Keratinocyte (primary cell): ENCODE results near the gene CAPZB. TPM values are rescaled to one million over a fixed set of nuclear protein-coding genes. Genes with fewer than 3 reads are reported as not detected.

Experiments
- DNase-seq: peaks from one replicate; pipeline ENCODE4 v3.0.0-alpha.2; 2011; ENCODE audit warnings: low read depth, missing footprints, low spot score
- FAIRE-seq: peaks from 2 replicates; lab custom pipeline; 2011; peaks lifted over from hg19 to GRCh38; lab: Jason Lieb, UNC
- H2AFZ ChIP-seq: 2 replicates; pipeline ENCODE4 v1.6.0; 2012; ENCODE audit warnings: low read length, control low read depth, inconsistent platforms; ENCODE audit not compliant: control insufficient read depth
- H3K27ac ChIP-seq: 2 replicates; pipeline ENCODE4 v1.5.1; 2011; ENCODE audit warnings: low read length; ENCODE audit not compliant: control insufficient read depth, insufficient read depth
- H3K27me3 ChIP-seq: 3 replicates; pipeline ENCODE4 v1.6.0; 2011; ENCODE audit warnings: low read length; ENCODE audit not compliant: control insufficient read depth, insufficient read depth; ENCODE audit errors: extremely low read depth
- H3K36me3 ChIP-seq, 2 experiments: 2 replicates in 1 of 2; 3 replicates in 1 of 2; pipeline ENCODE4 v1.5.1; 2011; ENCODE audit warnings: low read length in 2 of 2, mild to moderate bottlenecking in 1 of 2; ENCODE audit not compliant: control insufficient read depth in 2 of 2, insufficient read depth in 2 of 2; ENCODE audit errors: extremely low read depth in 1 of 2
- H3K4me1 ChIP-seq: 3 replicates; pipeline ENCODE4 v1.5.1; 2011; ENCODE audit warnings: low read length; ENCODE audit not compliant: control insufficient read depth, insufficient read depth; ENCODE audit errors: extremely low read depth
- H3K4me2 ChIP-seq: 3 replicates; pipeline ENCODE4 v1.6.0; 2011; ENCODE audit warnings: low read depth, low read length; ENCODE audit not compliant: control insufficient read depth, insufficient read depth; ENCODE audit errors: extremely low read depth
- H3K4me3 ChIP-seq, 3 experiments: fragments of 200-600 bp in 1 of 3; sonication (generic) in 1 of 3; 2 replicates in 2 of 3; 3 replicates in 1 of 3; pipeline ENCODE4 v1.5.1; 2011 to 2016; ENCODE audit warnings: low read length in 3 of 3, mild to moderate bottlenecking in 3 of 3, control low read depth in 2 of 3, inconsistent platforms in 1 of 3, low read depth in 1 of 3, mixed read lengths in 1 of 3, mixed run types in 1 of 3, moderate library complexity in 1 of 3; ENCODE audit not compliant: control insufficient read depth in 2 of 3, insufficient read depth in 2 of 3; ENCODE audit errors: extremely low read depth in 1 of 3
- H3K79me2 ChIP-seq: 2 replicates; pipeline ENCODE4 v1.6.0; 2012; ENCODE audit warnings: low read length; ENCODE audit not compliant: control insufficient read depth, insufficient read depth
- H3K9ac ChIP-seq: 3 replicates; pipeline ENCODE4 v1.6.0; 2011; ENCODE audit warnings: low read length; ENCODE audit not compliant: control insufficient read depth, insufficient read depth; ENCODE audit errors: extremely low read depth
- H3K9me1 ChIP-seq: 3 replicates; pipeline ENCODE4 v1.6.0; 2011; ENCODE audit warnings: low read length; ENCODE audit not compliant: control insufficient read depth, insufficient read depth; ENCODE audit errors: extremely low read depth
- H3K9me3 ChIP-seq: 2 replicates; pipeline ENCODE4 v1.5.1; 2012; ENCODE audit warnings: low read depth, low read length; ENCODE audit not compliant: control insufficient read depth
- H4K20me1 ChIP-seq: 3 replicates; pipeline ENCODE4 v1.6.0; 2011; ENCODE audit warnings: low read length; ENCODE audit not compliant: control insufficient read depth, insufficient read depth; ENCODE audit errors: extremely low read depth
- CTCF ChIP-seq, 3 experiments: IDR thresholded peaks in 1 of 3; conservative IDR thresholded peaks in 1 of 3; optimal IDR thresholded peaks in 1 of 3; 2 replicates in 2 of 3; 3 replicates in 1 of 3; pipeline versions ENCODE3 to v1.5.1; 2011; ENCODE audit warnings: low read length in 3 of 3, mild to moderate bottlenecking in 3 of 3, moderate library complexity in 2 of 3, control low read depth in 1 of 3, inconsistent platforms in 1 of 3; ENCODE audit not compliant: insufficient read depth in 2 of 3; ENCODE audit errors: extremely low read depth in 1 of 3
- EZH2 ChIP-seq: IDR thresholded peaks from one replicate; pipeline ENCODE4 v1.6.1; 2012; ENCODE audit warnings: inconsistent platforms, mild to moderate bottlenecking, low read length, moderate library complexity
- dilution Hi-C: fragments of 300-500 bp; cut with MboI; formaldehyde crosslinking; loops from one replicate; pipeline ENCODE4 v1.7.0; 2020; ENCODE audit warnings: low sequenced_read_pairs; ENCODE audit not compliant: extremely low pct_ligation_motif_present
- polyA plus RNA-seq, 5 experiments: library from polyadenylated mRNA; depleted of rRNA in 3 of 5; stranded (reverse) in 3 of 5; stranded (forward) in 1 of 5; unstranded in 1 of 5; fragments of >200 nt; gene quantifications; 1 replicate in 1 of 5; 2 replicates in 3 of 5; 3 replicates in 1 of 5; pipeline versions ENCODE4 v1.2.1 to v1.2.3, GENCODE V29; 2011 to 2012; ENCODE audit warnings: missing spikeins in 2 of 5, low read depth in 1 of 5, low replicate concordance in 1 of 5

Gene CAPZB
- polyA plus RNA-seq, 1 donor (not counting 4 experiments of a cell fraction or from before 2014, with no cell fraction given) = 193 TPM

- dilution Hi-C loops = no loop called here
- H3K27me3 ChIP-seq = no peaks in the 10 kb centered on the region
- H4K20me1 ChIP-seq = peaks cover 3% of the 10 kb centered on the region
- no peak for DNase-seq
- H3K27ac ChIP-seq = no peak overlapping the region
- H3K79me2 ChIP-seq = no peaks in the 10 kb centered on the region
- no peak overlapping the region for H3K4me3 ChIP-seq
- no peak for FAIRE-seq
- no peak overlapping the region for H3K4me2 ChIP-seq
- H2AFZ ChIP-seq = no peak overlapping the region
- peaks cover 6% of the 10 kb centered on the region for H3K4me1 ChIP-seq
- H3K9me1 ChIP-seq = peaks cover 2% of the 10 kb centered on the region
- TF ChIP-seq EZH2 = no peak
- no peak for TF ChIP-seq CTCF (optimal IDR thresholded peaks at IDR 0.05 in 1 of 3, IDR thresholded peaks at IDR 0.05 in 1 of 3, conservative IDR thresholded peaks at IDR 0.05 in 1 of 3; ENCODE audit: extremely low read depth in 1 of 3, insufficient read depth in 2 of 3, low read length in 3 of 3)
- peaks cover 7 to 19% of the 10 kb centered on the region in 2 experiments for H3K36me3 ChIP-seq
- H3K9me3 ChIP-seq = no peaks in the 10 kb centered on the region
- no peak overlapping the region for H3K9ac ChIP-seq
These were observed 164.3 kb downstream of the CAPZB start for GRCh38 chr1:19321071-19321470.

GRCh38 chr1:19319196-19319595 is 166.1 kb downstream of the CAPZB start:
- Histone ChIP-seq H3K79me2 (no peaks in the 10 kb centered on the region), H2AFZ (no peak overlapping the region), H3K4me3 (no peak overlapping the region), H3K27ac (no peak overlapping the region), H3K4me2 (no peak overlapping the region), H3K9ac (no peak overlapping the region), H4K20me1 (peaks cover 3% of the 10 kb centered on the region), H3K36me3 (peaks cover 7 to 8% of the 10 kb centered on the region in 2 experiments), H3K4me1 (peaks cover 21% of the 10 kb centered on the region), H3K27me3 (no peaks in the 10 kb centered on the region), H3K9me1 (peaks cover 2% of the 10 kb centered on the region), H3K9me3 (no peaks in the 10 kb centered on the region)
- DNase-seq (no peak), FAIRE-seq (peak; percentile 61)
- TF ChIP-seq EZH2 (no peak), CTCF (optimal IDR thresholded peaks at IDR 0.05 in 1 of 3, IDR thresholded peaks at IDR 0.05 in 1 of 3, conservative IDR thresholded peaks at IDR 0.05 in 1 of 3; ENCODE audit: extremely low read depth in 1 of 3, insufficient read depth in 2 of 3, low read length in 3 of 3) (no peak)
- dilution Hi-C loops = no loop called here
